GM21737 (cell line): ENCODE results near the gene SRCAP.

Experiments used
- ATAC-seq: cut with Tn5 transposase; IDR thresholded peaks from one replicate; pipeline ENCODE4 v1.9.1; 2021; ENCODE audit warnings: mild to moderate bottlenecking, moderate library complexity; ENCODE audit not compliant: unreplicated experiment

Gene SRCAP

GRCh38 chr16:30698816-30699614 is at the start of gene SRCAP:
TSS of gene SRCAP (plus strand) at chr16:30699171. CDS start at chr16:30700825, 1,654 bp downstream.
- peak; percentile 34 for ATAC-seq

- no peak for ATAC-seq
Observed at GRCh38 chr16:30649725-30650368, 49.1 kb upstream of the SRCAP start.

GRCh38 chr16:30650369-30651123 is 48.4 kb upstream of the SRCAP start, which contains the start of gene PRR14:
TSS of gene PRR14 (plus strand) at chr16:30650960. CDS start at chr16:30651646, 686 bp downstream.
- ATAC-seq = peak; percentile 64

- peak; percentile 47 for ATAC-seq
Observed at GRCh38 chr16:30651124-30652004, 47.6 kb upstream of the SRCAP start.

- no peak for ATAC-seq
Observed at GRCh38 chr16:30652005-30652296, 47.0 kb upstream of the SRCAP start.

- ATAC-seq = no peak
Observed at GRCh38 chr16:30652718-30653117, 46.3 kb upstream of the SRCAP start.

GRCh38 chr16:30654856-30655255 is 44.1 kb upstream of the SRCAP start:
- ATAC-seq = no peak

DNA sequence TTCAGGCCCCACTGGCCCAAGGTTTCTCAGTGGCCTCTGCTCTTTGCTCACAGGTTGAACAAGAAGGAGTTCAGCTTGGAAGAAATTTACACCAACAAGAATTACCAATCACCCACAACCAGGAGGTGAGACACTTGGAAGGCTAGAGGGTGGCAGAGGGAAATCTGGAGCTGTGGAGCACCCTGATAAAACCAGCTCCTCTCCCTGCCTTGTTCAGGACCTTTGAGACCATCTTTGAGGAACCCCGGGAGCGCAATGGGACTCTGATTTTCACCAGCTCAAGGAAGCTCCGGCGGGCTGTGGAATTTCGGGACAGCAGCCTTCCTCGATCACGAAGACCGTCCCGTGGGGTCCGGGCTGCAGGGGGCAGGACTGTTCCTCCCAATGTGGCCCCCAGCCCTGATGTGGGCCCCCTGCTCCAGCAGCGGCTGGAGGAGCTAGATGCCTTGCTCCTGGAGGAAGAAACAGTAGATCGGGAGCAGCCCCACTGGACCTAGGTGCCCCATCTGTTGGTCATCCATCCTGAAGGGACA is 43.1 kb upstream of the SRCAP start:
- no peak for ATAC-seq

DNA sequence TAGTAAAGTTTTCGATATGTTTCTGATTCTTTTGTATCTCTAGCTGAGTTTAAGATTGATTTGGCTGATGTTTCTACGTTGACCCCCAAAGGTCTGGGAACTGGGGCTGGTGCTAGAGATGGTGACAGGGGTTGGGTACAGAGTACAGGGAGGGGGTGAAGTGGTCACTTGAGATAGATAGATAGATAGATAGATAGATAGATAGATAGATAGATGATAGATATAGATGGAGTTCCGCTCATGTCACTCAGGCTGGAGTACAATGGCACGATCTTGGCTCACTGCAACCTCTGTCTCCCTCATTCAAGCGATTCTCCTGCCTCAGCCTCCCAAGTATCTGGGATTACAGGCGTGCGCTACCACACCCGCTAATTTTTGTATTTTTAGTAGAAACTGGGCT is 42.6 kb upstream of the SRCAP start:
- ATAC-seq = no peak

- no peak for ATAC-seq
Observed at GRCh38 chr16:30656974-30657865, 41.8 kb upstream of the SRCAP start.

GRCh38 chr16:30657866-30658730 is 40.9 kb upstream of the SRCAP start, which contains the start of gene FBRS:
TSS of gene FBRS (plus strand) at chr16:30658431. CDS start at chr16:30659519, 1,088 bp downstream.
- ATAC-seq = peak; percentile 63

- ATAC-seq = peak; percentile 24
Observed at GRCh38 chr16:30658731-30659506, 40.1 kb upstream of the SRCAP start.

DNA sequence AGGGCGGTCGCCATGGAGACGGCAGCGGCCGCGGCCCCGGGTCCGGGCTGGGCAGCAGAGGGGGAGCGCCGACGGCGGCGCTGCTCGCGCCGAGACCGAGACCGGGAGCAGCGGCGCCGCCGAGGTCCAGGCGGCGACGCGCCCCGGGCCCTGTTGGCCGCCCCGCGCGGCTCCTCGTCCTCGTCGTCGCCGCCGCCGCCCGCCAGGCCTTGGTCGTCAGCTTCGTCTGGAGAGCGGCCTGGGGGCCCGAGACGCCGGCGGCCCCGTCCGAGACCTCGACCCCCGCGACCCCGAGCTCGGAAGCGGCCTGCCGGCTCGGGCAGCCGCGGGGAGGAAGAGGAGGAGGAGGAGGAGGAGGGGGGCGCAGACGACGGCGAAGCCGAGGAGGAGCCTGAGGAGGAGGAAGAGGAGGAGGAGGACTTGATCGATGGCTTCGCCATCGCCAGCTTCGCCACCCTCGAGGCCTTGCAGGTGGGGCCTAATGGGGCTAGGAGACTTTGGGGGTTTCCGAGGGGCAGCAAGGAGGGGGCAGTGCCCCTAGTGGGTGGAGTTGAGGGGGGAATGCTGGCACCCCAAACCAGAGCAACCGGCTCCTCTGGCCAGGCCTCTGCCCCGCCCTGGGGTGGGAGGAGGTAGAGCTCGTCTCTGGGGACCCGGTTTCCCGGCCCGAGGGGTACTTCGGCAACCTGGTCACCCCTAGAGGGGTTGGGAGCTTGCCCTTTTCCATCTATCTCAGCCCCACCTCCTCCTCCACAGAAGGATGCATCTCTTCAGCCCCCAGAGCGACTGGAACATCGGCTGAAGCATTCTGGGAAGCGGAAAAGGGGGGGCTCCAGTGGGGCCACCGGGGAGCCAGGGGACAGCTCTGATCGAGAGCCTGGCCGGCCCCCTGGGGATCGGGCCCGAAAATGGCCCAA is 39.2 kb upstream of the SRCAP start:
- no peak for ATAC-seq

GRCh38 chr16:30660424-30661261 is 38.3 kb upstream of the SRCAP start:
- no peak for ATAC-seq

- no peak for ATAC-seq
Observed at GRCh38 chr16:30662449-30662848, 36.5 kb upstream of the SRCAP start.

DNA sequence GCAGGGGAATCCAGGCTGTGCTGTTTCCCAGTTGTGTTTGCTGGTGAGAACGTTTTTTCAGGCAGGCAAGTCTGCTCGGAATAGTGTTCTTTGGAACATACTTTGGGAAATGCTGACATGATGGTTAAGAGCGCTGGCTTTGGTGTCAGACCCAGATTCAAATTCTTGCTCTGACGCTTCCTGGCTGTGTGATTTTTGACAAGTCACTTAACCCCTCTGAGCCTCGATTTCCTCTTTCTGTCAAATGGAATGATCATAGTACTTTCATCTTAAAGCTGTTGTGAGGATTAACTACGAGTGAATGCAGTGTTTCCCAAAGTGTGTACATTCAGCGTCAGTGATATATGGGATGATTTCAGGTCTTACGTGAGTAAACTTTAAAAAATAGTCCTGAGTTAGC is 35.9 kb upstream of the SRCAP start:
- ATAC-seq = no peak
